T47D (cell line): Measurements from ENCODE around the gene TMPRSS6.

Source experiments
- DNase-seq, 2 experiments: peaks; one replicate each; pipeline versions ENCODE4 v3.0.0 to v3.0.0-alpha.2; 2011 to 2012; ENCODE audit warnings: low read depth in 1 of 2, low spot score in 1 of 2
- JUND ChIP-seq: IDR thresholded peaks from 2 replicates; pipeline ENCODE4 v1.6.1; 2012; ENCODE audit warnings: low read depth
- in situ Hi-C: cut with HindIII; loops from 2 replicates; pipeline ENCODE4 v1.10.0; 2016; ENCODE audit warnings: low sequenced_read_pairs, low pct_unique_long_range_greater_than_20kb

TMPRSS6 gene

DNA sequence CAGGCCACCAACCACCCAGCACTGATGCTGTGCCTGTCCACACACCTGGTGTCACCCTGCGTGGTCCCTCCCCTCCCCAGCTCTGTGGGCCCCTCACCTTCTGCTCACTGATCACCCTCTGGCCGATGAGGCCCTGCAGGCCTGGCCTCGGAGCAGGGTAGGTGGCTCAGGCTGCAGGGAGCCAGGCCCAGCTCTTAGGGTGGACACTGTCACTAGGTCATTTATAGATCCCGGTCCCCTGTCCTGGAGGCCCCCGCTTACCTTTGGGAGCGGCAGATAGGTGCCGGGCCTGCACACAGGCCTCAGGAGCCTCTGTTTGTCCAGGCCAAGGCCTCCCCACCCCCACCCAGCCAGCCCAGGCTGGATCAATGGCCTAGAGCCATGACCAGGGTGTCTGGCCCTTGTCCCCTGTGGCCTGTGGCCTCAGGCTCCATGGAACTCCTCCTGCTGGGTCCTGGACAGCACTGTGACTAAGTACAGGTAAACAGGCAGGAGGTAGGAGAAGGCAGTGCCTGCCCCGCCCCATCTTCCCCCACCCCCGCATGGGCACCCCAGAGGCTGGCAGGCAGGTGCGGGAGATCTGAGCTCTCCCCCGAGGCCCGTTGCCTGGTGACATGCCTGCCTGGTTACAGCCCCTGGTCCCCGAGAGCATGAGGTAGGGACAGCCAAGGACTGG lies at the start of gene TMPRSS6:
TMPRSS6 (minus strand) TSS at position 472 of the 676 bp plus-strand sequence. CDS start 6,296 bp downstream, outside the sequence.
- TF ChIP-seq JUND, result no peak
- DNase-seq, result no peak
- in situ Hi-C loops, result no loop called here

DNA sequence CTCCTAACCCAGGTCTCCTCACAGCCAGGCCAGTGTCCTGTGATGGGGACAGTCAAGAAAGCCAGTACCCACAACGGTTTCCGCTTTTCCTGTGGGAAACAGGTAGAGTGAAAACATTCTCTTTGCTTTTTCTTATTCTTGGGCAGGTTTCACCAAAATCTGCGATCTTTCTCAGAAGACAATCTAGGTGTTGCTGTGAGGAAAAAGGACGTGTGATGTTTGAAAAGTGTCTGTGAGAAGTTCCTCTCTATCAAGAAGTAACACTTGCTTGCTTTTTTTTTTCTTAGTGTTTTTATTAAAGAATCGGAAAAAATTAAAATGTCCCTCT lies 49.4 kb upstream of the TMPRSS6 start:
- in situ Hi-C loops, result no loop called here
- no peak for TF ChIP-seq JUND
- DNase-seq, result no peak

DNA sequence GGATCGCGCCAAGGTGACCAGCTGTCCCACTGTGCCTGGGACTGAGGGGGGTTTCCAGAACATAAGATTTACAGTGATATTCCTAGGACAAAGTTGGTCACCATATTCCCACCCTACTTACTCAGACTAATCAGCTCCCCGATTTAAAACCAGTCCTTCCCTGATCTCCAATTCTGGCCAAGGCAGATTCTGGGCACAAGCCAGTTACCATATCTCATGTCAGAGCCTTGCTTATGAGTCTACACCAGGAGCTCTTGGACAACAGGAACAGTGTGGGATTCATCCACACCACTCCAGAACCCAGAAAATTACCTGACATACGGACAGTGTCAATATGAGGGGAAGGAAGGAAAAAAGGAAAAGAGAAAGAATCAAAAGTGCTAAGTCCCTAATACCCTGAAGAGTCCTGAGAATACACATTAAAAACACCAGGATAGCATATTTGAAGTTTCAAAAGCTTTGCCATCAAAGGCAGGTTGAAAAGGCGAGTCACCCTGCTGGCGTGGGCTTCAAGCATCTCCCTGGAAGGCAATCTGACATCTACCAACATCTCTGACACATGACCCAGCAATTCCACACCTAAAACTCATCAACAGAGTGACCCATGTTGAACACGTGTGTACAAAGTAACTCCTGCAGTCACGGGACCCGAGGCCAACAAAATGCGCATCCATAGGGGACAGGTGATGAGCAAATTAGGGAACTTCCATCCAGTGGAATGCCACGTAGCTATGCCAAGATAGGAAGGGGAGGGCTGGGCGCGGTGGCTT lies 48.2 kb upstream of the TMPRSS6 start:
- TF ChIP-seq JUND, result no peak
- DNase-seq, result no peak
- in situ Hi-C loops, result no loop called here

DNA sequence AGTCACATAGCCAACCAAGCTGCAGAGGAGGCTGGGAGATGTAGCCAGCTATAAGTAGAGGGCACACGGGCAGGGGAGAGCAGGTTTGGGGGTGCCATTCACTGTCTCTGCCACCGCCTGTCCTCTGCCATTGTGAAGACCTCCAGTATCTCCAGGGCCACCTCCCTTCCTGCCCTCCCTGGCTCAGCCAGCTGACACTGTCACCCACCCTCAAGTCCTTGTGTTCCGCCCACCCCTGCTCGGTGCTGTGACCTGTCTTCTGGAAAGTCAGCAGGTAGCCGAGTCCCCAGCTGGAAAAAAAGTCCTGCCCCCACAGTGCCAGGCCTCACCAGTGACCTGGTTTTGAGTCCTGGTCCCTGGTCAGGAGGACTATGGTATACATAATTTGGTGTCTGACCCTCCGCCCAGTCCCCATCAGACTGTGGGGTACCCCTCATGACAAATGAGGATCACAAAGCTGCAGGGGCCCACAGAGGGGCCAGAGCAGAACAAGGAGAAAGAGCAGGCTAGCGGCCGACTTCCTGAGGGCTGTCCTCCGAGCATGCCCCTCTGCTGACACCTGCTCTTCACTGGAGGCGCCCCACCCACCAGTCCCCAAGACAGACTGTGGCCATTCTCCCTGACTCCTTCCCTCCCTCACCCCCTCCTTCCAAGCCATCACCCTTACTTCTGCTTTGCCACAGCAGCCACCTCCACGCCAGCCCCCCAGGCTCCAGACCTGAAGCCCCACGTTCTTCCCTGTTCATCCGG lies 47.3 kb upstream of the TMPRSS6 start:
- no peak for DNase-seq
- TF ChIP-seq JUND, result no peak
- in situ Hi-C loops, result no loop called here

DNA sequence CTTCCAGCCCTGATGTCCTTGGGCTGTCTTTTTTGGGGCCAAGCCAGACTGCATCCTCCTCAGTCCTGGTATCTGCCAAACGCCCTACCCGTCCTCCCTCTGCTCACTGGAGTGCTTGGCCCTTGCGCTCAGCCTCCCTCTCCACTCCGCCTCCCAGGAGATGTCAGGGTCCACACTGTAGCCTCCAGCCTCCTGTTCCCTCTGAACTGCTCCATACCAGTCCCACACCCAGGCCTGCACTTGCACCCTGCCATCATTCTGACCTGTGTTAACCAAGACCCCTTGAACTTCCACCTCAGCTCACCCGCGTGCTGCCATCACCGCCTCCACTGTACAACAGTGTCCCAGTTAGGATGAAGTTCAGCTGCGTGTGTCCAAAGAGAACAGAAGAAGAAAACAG lies 46.5 kb upstream of the TMPRSS6 start:
- DNase-seq, result no peak
- in situ Hi-C loops, result no loop called here
- TF ChIP-seq JUND, result no peak

DNA sequence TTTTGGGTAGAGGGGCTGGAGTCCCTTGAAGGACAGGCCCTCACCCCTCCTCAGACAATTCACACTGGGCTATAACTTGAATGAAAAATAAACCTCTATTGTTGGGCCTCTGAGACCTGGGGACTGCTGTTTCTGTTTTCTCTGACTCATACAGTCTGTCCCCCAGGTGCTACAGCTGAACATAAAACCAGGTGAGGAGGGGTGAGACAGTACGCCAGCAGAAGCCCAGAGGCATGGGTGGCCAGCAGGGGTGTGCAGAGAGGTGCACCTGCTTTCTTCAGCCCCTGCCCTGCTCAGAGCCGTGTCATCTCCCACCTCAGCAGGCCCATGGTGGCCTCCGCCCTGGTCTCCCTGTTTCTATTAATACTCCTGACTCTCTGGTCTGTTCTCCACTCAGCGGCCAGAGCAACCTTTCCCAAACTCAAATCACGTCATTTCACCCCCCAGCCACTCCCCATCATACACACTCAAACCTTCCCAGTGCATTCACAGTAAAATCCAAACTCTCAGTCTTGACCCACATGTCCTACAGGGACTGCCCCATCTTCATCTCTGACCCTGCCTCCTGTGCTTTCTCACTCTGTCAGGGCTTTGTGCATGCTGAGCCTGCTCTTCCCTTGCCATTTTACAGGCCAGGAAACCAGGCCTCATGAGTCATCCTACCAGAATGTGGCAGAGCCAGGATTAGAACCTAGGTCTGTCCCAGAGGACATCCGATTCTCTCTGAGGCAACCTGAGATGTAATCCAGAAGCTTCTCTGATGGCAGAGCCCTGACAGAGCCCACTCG lies 45.6 kb upstream of the TMPRSS6 start:
- in situ Hi-C loops, result no loop called here
- TF ChIP-seq JUND, result no peak
- no peak for DNase-seq

DNA sequence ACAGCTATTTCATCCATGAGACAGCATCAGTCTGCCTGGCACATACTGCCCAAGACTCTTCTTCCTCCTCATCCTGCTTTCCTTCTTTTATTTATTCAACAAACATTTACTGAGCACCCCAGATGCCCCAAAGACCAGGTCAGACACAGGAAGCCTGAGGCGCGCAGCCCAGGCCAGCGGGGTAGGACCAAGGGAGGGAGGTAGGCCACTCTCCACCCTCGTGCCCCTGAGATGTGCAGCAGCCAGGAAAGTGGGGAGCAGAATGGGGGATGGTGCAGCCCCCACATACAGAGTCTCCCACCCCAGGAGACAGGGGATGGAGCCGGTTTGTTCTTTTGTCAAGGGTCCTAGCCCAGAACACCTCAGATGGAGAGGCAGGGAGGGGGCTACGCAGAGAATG lies 44.4 kb upstream of the TMPRSS6 start:
- in situ Hi-C loops, result no loop called here
- TF ChIP-seq JUND, result no peak
- DNase-seq, result no peak

DNA sequence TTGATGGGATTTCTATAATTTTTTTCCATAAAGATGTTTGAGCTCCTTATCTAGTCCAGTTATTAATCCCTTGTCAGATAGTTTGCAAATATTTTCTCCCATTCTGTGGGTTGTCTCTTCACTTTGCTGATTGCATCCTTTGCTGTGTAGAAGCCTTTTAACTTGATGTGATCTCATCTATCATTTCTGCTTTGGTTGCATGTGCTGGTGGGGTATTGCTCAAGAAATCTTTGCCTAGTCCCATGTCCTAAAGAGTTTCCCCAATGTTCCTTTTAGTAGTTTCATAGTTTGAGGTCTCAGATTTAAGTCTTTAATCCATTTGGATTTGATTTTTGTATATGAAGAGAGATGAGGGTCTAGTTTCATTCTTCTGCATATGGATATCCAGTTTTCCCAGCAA lies 41.9 kb upstream of the TMPRSS6 start:
- DNase-seq, result no peak
- TF ChIP-seq JUND, result no peak
- in situ Hi-C loops, result no loop called here

DNA sequence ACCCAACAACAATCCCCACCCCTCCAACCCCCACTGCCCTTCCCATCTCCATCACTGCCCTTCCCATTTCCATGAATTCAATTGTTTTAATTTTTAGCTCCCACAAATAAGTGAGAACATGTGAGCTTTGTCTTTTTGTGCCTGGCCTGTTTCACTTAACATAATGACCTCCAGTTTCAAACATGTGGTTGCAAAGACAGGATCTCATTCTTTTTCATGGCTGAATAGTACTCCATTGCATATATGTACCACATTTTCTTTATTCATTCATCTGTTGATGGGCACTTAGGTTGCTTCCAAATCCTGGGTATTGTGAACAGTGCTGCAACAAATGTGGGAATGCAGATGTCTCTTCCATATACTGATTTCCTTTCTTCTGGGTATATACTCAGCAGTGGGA lies 41.2 kb upstream of the TMPRSS6 start:
- in situ Hi-C loops, result no loop called here
- no peak for DNase-seq
- TF ChIP-seq JUND, result no peak

DNA sequence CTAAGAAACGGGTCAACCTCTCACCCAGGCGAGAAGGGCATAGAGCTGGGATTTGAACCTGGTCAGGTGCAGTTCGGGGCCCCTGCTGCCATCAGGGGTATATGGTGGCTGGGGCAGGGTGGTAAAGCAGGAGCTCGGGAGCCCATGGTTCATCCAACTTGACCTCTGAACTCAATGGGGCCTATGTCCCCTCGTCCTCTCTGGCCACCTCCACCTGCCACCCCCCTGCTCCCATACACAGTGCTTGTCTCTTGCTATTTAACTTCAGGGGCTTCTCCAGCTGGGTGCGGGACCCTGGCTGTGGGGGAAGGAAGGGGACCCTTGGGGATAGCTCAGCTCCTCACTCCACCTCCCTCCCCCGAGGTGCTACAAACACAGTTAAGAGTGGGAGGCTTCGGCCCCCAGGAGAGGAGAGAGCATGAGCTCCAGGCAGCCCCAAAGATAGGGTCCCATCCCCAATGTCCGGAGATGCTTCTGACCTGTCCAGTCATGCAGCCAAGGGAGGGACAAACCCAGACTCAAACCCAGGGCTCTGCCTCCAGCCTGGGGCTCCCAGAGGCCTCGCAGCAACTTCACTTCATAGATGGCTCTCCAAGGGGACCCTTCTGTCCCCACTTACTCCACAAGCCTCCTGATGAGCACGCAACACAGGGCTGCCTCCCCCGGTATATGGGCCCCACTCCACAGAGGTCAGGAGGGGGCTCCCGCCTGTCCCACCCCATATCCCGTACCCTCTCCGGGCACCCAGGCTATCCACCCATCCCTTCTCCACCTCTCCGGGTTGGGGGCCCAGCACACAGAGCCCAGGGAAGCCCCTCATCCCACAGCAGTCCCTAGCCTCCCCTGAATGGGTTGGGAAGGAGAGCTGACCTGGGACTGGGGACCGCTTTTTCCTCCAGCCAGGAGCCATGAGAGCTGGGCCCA lies 39.5 kb upstream of the TMPRSS6 start:
- no peak for TF ChIP-seq JUND
- in situ Hi-C loops, result no loop called here
- DNase-seq, result no peak

DNA sequence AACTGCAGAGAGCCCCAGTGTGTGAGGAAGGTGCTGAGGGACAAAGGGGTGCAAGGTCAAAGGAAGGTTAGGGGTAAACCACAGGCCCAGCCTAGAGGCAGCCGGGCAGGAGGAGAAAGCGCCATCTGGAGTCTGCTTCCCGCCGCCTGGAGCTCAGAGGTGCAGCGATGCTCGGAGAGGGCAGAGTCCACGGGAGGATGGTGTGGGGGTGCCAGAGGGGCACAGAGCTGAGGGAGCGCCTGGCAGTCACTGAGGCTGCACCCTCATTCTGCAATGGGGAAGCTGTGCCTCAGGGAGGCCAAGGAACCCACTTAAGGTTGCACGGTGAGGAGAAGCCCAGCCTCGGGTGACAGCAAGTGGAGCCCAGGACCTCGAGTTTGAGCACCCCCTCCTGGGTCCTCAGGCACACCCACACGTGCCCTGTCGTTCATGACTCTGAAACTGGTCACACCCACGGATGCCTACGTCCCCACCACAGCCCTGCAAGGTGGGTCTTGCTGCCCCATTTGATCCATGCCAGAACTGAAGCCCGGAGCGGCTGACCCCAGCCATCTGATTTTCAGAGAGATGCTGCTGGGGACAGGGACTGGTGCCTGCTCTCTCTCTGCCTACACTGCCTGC lies 38.6 kb upstream of the TMPRSS6 start:
- no peak for DNase-seq
- no peak for TF ChIP-seq JUND
- in situ Hi-C loops, result no loop called here
